ENCODE measurements around the gene F2RL1.
A peak's percentile ranks its signal among the peaks of the same experiment; 100 is the strongest.
"Not testable (repeated sequence)": the region's sequence is repeated elsewhere in the genome, so short reads cannot be mapped to it uniquely, and the experiment has no call there.

Gene F2RL1

GRCh38 chr5:76807296-76807695 is 11.5 kb upstream of the F2RL1 start:
- no peak for DNase-seq (ENCODE audit: low read depth in 2 of 2)

DNA sequence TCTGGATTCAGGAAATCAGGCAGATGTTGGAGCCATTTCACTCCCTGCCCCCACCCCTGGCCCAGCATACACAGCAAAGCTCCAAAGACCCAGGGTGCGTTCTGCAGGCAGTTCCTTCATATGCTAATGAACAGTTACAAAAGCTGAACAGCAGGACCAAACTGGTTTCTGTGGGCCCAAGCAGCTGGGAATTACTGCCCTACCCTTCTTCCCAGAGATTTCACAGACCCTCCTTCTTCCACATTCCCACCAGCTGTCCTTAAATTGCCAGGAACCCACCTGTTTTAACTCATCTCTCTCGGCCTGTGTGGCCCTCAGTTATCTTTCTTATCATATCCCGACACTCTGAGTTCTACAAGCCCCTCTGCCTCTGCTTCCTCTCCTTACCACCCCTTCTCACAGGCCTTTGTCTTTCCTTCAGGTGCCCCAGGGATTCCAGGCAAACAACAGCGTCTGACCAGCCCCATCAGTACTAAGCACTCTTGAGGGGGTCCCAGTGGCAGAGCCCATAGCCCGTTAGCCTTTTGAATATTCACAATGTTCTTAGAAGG is 10.6 kb upstream of the F2RL1 start:
- no peak for DNase-seq (ENCODE audit: low read depth in 2 of 2)

DNA sequence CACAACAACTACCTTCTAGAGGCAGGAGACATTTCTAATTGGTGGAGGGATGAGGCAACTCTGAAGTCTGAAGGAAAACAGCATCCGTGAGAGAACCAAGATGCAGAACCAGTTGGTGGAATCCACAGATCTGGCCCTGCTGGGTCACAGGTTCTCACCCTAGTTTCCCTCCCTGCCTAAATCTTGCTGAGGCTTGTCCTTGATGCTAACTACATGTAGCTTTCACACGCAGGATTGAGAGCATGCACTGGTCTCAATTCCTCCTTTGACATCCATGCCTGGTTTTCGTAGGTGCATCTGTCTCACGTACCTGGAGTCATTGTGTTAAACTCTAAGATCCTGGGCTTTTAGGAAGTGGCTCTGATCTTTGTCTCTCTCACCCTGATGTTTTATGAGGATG is 9.7 kb upstream of the F2RL1 start:
- no peak for DNase-seq (ENCODE audit: low read depth in 2 of 2)

GRCh38 chr5:76810236-76810635 is 8.6 kb upstream of the F2RL1 start:
- DNase-seq (ENCODE audit: low read depth in 2 of 2), result no peak

- DNase-seq (ENCODE audit: low read depth in 2 of 2), result no peak
Measured at GRCh38 chr5:76811214-76811613, 7.6 kb upstream of the F2RL1 start.

DNA sequence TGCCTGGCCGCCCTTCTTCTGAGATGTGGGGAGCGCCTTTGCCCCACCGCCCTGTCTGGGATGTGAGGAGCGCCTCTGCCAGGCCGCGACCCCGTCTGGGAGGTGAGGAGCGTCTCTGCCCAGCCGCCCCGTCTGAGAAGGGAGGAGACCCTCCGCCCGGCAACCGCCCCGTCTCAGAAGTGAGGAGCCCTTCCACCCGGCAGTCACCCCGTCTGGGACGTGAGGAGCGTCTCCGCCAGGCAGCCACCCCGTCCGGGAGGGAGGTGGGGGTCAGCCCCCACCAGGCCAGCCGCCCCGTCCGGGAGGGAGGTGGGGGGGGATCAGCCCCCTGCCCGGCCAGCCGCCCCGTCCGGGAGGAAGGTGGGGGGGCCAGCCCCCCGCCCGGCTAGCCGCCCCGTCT is 6.6 kb upstream of the F2RL1 start:
- DNase-seq (ENCODE audit: low read depth in 2 of 2), result not testable (repeated sequence)

- DNase-seq (ENCODE audit: low read depth in 2 of 2), result no peak
Measured at GRCh38 chr5:76813982-76814562, 4.8 kb upstream of the F2RL1 start.

DNA sequence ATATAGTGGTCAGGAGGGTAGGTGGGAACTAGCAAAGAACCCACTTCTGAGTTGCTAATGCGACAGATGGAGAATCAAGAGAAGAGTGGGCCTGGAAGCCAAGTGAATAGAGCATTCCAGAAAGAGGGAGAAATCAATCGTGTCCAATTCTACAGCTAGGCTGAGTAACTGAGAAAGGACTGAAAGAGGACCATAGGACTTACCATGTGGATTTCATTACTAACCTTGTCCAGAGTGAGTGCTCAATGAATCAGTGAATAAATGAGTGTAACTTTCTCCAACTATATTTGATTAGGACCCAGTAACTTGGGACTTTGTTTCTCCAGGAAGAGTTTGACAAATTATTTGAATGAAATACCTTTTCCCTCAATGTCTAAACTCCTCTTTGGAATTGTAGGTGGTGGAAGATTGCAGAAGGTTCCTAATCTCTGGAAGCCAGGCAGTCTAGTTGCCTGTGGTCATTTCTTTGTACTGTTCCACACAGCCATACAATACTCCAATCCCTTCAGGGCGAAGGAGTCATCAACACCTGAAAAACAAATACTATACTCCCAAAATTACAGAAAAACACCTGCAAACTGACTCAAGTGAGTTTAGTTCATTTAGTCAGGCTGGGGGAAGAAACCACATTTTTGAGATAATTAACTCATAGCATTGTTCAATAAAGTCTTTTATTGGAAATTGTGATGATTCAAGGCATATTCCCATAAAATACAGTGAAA is 2.6 kb upstream of the F2RL1 start:
- no peak for DNase-seq (ENCODE audit: low read depth in 2 of 2)

DNA sequence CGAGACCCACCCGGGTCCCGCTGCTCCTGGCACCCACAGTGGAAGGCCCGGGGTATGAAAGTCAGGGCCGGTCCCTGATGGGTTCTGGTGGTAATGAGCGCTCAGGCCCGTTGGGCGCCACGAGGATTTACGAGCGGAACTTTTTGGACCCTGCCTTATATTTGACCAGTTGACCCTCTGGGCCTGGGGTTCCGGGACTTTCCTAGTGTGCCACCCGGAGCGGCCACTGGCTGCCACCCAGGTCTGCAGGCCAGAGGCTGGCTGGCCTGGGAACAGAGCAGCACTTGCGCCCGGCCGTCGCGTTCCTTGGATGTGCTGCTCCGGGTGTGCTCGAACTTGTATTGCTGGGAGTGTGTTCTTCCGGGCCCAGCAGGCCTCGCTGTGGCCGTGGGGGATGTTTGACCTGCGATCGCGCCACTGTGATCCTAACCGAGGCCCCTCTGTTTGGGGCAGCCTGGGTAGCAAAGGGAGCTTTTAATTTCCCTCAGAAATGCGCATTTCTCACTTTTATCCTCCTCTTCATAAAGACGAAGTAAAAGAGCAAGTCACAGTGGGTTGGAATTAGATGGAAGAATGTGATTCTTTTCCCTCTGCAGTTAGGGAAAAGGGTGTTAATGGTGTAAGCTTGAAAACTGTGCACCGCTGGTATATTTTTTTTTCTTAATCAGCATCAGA is 1.2 kb downstream of the F2RL1 start:
- no peak for DNase-seq (ENCODE audit: low read depth in 2 of 2)

GRCh38 chr5:76820526-76820890 is 1.7 kb downstream of the F2RL1 start:
- no peak for DNase-seq (ENCODE audit: low read depth in 2 of 2)

GRCh38 chr5:76821136-76821535 is 2.3 kb downstream of the F2RL1 start:
- DNase-seq (ENCODE audit: low read depth in 2 of 2), result no peak

GRCh38 chr5:76822105-76822731 is 3.4 kb downstream of the F2RL1 start:
- not testable (repeated sequence) for DNase-seq (ENCODE audit: low read depth in 2 of 2)

DNA sequence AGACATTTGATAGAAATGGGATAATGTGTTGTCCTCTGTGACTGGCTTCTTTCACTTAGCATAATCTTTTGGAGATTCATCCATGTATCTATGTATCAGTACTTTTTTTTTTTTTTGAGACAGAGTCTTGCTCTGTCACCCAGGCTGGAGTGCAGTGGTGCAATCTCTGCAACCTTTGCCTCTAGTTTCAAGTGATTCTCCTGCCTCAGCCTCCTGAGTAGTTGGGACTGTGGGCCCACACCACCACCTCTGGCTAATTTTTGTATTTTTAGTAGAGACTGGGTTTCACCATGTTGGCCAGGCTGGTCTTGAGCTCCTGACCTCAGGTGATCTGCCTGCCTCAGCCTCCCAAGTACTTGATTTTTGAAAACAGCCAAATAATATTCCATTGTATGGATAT is 7.6 kb downstream of the F2RL1 start:
- DNase-seq (ENCODE audit: low read depth in 2 of 2), result not testable (repeated sequence)

DNA sequence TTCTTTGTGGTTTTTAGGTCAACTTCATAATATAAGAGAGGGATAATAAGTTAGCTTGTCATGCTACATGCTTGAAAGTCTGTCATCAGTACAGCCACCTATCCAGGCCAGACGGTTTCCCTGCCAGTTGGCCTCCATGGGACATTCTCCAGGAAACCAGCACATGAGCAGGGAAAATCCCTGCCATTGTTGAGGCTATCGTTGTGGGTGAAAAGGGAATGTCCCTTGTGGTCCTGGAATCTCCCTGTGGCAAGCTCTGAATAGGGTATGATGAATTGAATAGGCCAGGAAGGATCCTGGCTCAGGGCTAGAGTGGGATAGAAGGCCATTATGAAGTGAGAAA is 12.3 kb downstream of the F2RL1 start:
- DNase-seq (ENCODE audit: low read depth in 2 of 2), result no peak

GRCh38 chr5:76836181-76836580 is 17.4 kb downstream of the F2RL1 start:
- DNase-seq (ENCODE audit: low read depth in 2 of 2), result no peak

- no peak for DNase-seq (ENCODE audit: low read depth in 2 of 2)
Measured at GRCh38 chr5:76836585-76836984, 17.8 kb downstream of the F2RL1 start.

DNA sequence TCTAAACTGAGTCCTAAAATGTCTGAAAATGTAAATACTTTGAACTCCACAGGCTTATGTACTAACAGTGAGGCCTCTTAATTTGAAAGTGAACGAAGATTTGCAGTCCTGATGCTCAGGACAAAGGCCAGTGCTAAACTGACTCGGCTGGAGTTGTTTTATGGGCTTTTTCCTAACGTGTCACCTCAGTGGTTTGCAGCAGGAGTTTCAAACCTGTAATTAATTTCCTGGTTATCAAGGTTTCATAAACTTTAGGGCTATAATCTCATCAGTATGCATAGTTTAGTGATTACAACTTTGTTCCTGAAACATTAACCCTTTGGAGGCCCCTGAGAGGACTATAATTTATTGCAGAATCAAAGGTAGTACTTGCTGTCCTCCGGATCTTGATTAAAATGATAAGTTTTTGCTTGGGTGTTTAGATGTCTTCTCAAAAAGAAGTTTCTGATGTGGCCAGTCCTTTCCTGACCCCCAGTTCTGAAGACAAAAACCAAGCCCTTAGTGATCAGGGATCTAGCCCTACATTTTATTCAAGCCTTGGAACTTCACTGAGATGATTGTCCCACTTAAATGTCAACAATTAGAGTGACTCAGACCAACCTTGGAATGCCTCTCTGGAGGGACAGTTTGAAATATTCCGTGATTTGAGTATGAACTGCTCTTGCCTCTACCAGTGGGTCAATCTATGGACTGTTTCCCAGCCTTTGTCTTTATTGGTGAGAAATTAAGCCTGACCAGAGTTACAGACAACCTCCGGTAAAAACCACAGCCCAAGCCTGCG is 19.8 kb downstream of the F2RL1 start:
- no peak for DNase-seq (ENCODE audit: low read depth in 2 of 2)

GRCh38 chr5:76841361-76841760 is 22.5 kb downstream of the F2RL1 start:
- DNase-seq (ENCODE audit: low read depth in 2 of 2), result no peak

GRCh38 chr5:76845890-76846289 is 27.1 kb downstream of the F2RL1 start:
- DNase-seq (ENCODE audit: low read depth in 2 of 2), result no peak

DNA sequence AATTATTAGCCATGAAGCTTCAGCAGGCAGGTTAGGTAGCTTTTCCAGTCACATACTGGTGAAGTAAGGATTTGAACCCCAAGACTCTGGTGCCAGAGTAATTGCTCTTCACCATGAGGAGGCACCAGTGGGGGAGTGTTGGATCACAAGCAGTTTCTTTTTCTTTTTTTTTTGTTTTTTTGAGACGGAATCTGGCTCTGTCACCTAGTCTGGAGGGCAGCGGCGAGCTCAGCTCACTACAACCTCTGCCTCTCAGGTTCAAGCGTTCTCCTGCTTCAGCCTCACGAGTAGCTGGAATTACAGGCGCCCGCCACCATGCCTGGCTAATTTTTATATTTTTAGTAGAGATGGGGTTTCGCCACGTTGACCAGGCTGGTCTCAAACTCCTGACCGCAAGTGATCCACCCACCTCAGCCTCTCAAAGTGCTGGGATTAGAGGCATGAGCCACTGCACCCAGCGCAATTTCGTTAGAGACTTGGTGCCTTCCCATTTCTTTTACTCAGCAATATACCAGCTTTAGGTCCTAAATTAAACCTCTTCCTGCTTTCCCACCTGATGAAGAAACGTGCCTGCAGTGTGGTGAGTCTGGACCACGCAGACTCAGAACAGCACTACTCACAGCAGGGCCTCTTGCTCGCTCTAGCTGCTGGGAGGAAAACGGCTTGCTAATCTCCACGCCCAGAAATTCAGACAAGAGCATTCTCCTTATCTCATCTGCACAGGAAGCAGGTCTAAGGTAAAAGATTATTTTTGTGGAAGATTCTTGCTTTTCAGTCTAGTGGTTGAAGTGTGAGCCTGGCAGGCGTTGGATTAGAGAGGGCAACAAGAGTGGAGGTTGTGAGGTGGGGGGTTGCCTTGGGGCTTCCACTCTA is 30.8 kb downstream of the F2RL1 start, which contains the start of gene S100Z:
Gene S100Z, plus strand, starts transcription at position 596 of the 873 bp plus-strand sequence. CDS start 25,346 bp downstream, outside the sequence.
- DNase-seq (ENCODE audit: low read depth in 2 of 2), result peak in 1 of 2 donors; percentile 9
